CD8-positive, alpha-beta memory T cell (primary cell): ENCODE measurements around the gene RYR3. TPM values are rescaled to one million over a fixed set of nuclear protein-coding genes. Genes with fewer than 3 reads are reported as not detected.
A peak's percentile ranks its signal among the peaks of the same experiment; 100 is the strongest.

ENCODE experiments used
- CTCF ChIA-PET: fragments of 350-600 bp; sonication (Branson Sonifier 250); formaldehyde crosslinking; loops from one replicate; lab custom pipeline; 2021; ENCODE audit warnings: antibody characterized with exemption; lab: Charles Lee
- POLR2A ChIA-PET: fragments of 350-600 bp; sonication (Branson Sonifier 250); formaldehyde crosslinking; loops from one replicate; lab custom pipeline; 2021; ENCODE audit warnings: antibody characterized with exemption; lab: Charles Lee
- DNase-seq, 5 donors: peaks; one replicate each; pipeline versions ENCODE4 v3.0.0 to v3.0.0-alpha.2; 2020 to 2022; ENCODE audit warnings: mixed read lengths in 1 of 5
- H3K27ac ChIP-seq: one replicate; pipeline ENCODE4 v1.7.0; 2013; ENCODE audit warnings: low read depth, mild to moderate bottlenecking, low read length, moderate library complexity
- H3K27me3 ChIP-seq: 2 replicates; pipeline ENCODE4 v1.7.0; 2013; ENCODE audit warnings: low read length, mild to moderate bottlenecking; ENCODE audit not compliant: insufficient read depth, poor library complexity, severe bottlenecking
- H3K36me3 ChIP-seq: 2 replicates; pipeline ENCODE4 v1.7.0; 2013; ENCODE audit warnings: mild to moderate bottlenecking, low read length, moderate library complexity; ENCODE audit not compliant: insufficient read depth
- H3K4me1 ChIP-seq: 2 replicates; pipeline ENCODE4 v1.7.0; 2013; ENCODE audit warnings: mild to moderate bottlenecking, low read length, moderate library complexity; ENCODE audit not compliant: insufficient read depth
- H3K4me3 ChIP-seq: 2 replicates; pipeline ENCODE4 v1.7.0; 2013; ENCODE audit warnings: mild to moderate bottlenecking, low read length
- H3K9me3 ChIP-seq: 2 replicates; pipeline ENCODE4 v1.7.0; 2013; ENCODE audit warnings: mild to moderate bottlenecking, low read length
- H3K27ac Mint-ChIP-seq, 8 donors: one replicate each; pipeline ENCODE4 v1.8.0; 2020 to 2021; ENCODE audit warnings: mixed read lengths in 8 of 8, mild to moderate bottlenecking in 6 of 8, inconsistent platforms in 3 of 8, moderate library complexity in 3 of 8
- H3K27me3 Mint-ChIP-seq, 2 donors: one replicate each; pipeline ENCODE4 v1.8.0; 2020 to 2021; ENCODE audit warnings: mixed read lengths in 2 of 2, mild to moderate bottlenecking in 1 of 2, moderate library complexity in 1 of 2
- H3K36me3 Mint-ChIP-seq, 3 donors: one replicate each; pipeline ENCODE4 v1.8.0; 2020 to 2021; ENCODE audit warnings: mixed read lengths in 3 of 3, inconsistent platforms in 1 of 3, mild to moderate bottlenecking in 1 of 3
- H3K4me1 Mint-ChIP-seq, 3 donors: one replicate each; pipeline ENCODE4 v1.8.0; 2020 to 2021; ENCODE audit warnings: mixed read lengths in 3 of 3, inconsistent platforms in 1 of 3, mild to moderate bottlenecking in 1 of 3
- H3K4me3 Mint-ChIP-seq, 7 donors: one replicate each; pipeline ENCODE4 v1.8.0; 2020 to 2021; ENCODE audit warnings: mixed read lengths in 7 of 7, mild to moderate bottlenecking in 6 of 7, moderate library complexity in 4 of 7, inconsistent platforms in 2 of 7
- H3K9me3 Mint-ChIP-seq, 5 donors: one replicate each; pipeline ENCODE4 v1.8.0; 2020 to 2022; ENCODE audit warnings: mixed read lengths in 5 of 5, mild to moderate bottlenecking in 3 of 5, moderate library complexity in 2 of 5, inconsistent platforms in 1 of 5
- polyA plus RNA-seq: library from polyadenylated mRNA; unstranded; fragments of 300-500 nt; fragmentation: Illumina TruSeq; gene quantifications from one replicate; pipeline ENCODE4 v1.2.3, GENCODE V29; 2021
- total RNA-seq, 2 experiments: library from RNA; stranded (reverse); gene quantifications; one replicate each; pipeline ENCODE4 v1.2.3, GENCODE V29; 2021

Gene RYR3
- total and polyA plus RNA-seq, 3 experiments from 2014 or later: 0.08 TPM; not detected in 2

- H3K4me3 ChIP-seq: no peak overlapping the region
- H3K4me1 ChIP-seq: no peaks in the 10 kb centered on the region
- H3K27ac ChIP-seq: no peak overlapping the region
- H3K9me3 ChIP-seq: no peaks in the 10 kb centered on the region
- CTCF ChIA-PET: no interaction called here
- no peaks in the 10 kb centered on the region for H3K36me3 ChIP-seq
- Mint-ChIP-seq H3K27ac (no peak overlapping the region), H3K27me3 (peaks cover 0 to 7% of the 10 kb centered on the region in 2 donors), H3K4me1 (peaks cover 2 to 5% (median 3%) of the 10 kb centered on the region in 3 donors), H3K9me3 (no peaks in the 10 kb centered on the region), H3K4me3 (no peak overlapping the region), H3K36me3 (no peaks in the 10 kb centered on the region)
- no peaks in the 10 kb centered on the region for H3K27me3 ChIP-seq
- POLR2A ChIA-PET: no interaction called here
- DNase-seq: no peak
Observed at GRCh38 chr15:33735637-33736247, 425.0 kb downstream of the RYR3 start.

DNA sequence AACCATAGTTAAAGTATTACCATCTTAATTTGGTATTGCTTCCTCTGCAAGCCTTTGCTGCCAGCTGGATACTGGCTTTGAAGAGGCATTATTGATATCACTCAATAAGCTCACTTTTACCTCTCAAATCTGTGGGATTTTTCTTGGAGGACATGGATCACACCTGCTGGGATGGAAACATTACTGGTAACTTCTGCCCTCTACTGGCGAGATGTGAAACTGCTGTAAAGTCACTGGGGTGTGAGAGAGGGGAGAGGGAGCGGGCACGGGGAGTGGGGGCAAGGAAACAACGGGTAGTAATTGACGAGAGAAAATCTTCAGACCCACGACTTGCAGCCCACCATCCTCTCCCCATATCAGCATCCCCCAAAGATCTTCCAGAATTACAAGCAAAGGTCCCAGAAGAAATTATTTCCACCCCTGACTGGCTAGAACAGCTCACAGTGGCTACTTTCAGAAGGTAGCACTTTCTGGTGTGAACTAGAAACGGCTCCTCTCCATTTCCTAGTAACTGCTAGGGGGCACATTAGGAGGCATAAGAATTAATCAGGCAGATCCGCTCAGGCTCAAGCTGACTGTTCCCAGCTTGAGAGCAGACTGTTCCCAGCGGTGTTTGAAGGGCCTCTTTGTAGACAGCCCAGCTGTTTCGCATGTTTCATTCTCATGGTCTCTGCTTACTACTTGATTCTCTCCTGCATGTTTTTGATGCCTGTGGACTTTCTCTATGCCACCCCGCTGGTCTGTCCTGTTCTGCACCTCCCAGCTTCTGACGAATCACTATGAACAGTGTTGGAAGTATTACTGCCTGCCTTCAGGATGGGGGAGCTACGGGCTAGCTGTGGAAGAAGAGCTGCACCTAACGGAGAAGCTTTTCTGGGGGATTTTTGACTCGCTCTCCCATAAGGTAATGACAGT, 427.2 kb downstream of the RYR3 start:
- H3K27me3 Mint-ChIP-seq: peaks cover 0 to 7% of the 10 kb centered on the region in 2 donors
- no peaks in the 10 kb centered on the region for H3K4me1 ChIP-seq
- H3K27ac ChIP-seq: no peak overlapping the region
- peaks cover 2 to 5% (median 3%) of the 10 kb centered on the region in 3 donors for H3K4me1 Mint-ChIP-seq
- H3K4me3 ChIP-seq: no peak overlapping the region
- ChIA-PET POLR2A (no interaction called here), CTCF (interaction anchor here (1.3 to 1.8 kb wide), 2 partner anchors 9 to 10 kb away, joined by 5 read pairs; no protein-coding TSS in a partner anchor)
- H3K27me3 ChIP-seq: no peaks in the 10 kb centered on the region
- no peak overlapping the region for H3K4me3 Mint-ChIP-seq
- peak in 2 of 5 donors; percentile 3 to 10 for DNase-seq
- H3K36me3 ChIP-seq: no peaks in the 10 kb centered on the region
- H3K9me3 ChIP-seq: no peaks in the 10 kb centered on the region
- peak overlapping the region in 1 of 8 donors; percentile 47 for H3K27ac Mint-ChIP-seq
- H3K9me3 Mint-ChIP-seq: no peaks in the 10 kb centered on the region
- H3K36me3 Mint-ChIP-seq: no peaks in the 10 kb centered on the region

DNA sequence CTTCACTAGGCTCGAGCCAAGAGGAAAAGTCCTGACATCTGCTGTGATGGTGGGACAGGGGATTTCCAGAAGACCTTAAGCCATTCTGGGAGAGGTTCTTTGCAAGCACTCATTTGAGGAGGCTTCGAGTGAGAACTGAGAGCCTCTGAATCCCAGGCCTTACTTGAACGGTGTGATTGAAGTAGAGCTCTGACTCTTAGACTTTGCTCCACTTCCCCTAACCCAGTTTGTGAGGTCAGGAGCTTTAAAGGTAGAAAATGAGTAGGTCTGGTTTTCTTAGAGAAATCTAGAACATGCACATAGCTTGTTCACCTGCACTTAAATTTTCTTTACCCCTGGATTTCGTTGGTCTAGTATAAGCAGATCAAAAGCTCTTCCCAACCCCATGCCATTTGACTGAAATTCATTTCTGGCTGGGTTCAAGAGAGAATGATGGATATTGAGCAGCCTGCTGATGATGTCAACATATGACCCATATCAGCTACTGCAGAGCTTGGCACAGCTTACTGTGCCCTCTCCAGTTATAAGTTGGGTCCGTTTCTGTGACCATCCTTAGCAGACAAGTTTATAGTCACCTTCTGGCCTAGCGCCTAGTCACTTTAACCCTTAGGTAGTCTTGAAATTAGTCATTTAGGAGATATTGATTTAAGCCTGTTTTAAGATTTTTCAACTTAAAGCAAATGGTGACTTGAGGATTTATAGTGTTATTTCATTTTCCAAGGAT, 428.3 kb downstream of the RYR3 start:
- POLR2A ChIA-PET: no interaction called here
- no peak for DNase-seq

DNA sequence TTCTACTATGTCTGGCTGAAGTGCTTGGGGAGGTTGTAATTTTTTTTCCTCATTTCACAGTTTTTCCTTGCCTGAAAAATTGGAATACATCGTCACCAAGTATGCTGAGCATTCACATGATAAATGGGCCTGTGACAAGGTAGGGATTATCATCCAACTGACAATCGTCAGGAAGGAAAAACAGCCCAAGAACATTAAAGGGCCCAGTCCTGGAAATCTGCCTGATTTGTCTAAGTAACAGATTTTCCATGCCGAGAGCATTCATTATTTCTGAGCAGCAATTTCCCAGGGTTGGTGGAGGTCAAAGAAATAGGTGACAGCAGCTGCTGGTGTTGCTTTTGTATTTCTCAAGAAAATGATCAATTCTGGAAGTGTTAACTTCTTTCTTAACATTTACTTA, 431.5 kb downstream of the RYR3 start:
- Histone ChIP-seq H3K9me3 (no peaks in the 10 kb centered on the region), H3K27ac (no peak overlapping the region), H3K36me3 (no peaks in the 10 kb centered on the region), H3K4me3 (no peak overlapping the region), H3K4me1 (no peaks in the 10 kb centered on the region), H3K27me3 (no peaks in the 10 kb centered on the region)
- H3K9me3 Mint-ChIP-seq: no peaks in the 10 kb centered on the region
- ChIA-PET CTCF (no interaction called here), POLR2A (no interaction called here)
- H3K27me3 Mint-ChIP-seq: peaks cover 0 to 13% of the 10 kb centered on the region in 2 donors
- no peak for DNase-seq
- peaks cover 2 to 5% (median 3%) of the 10 kb centered on the region in 3 donors for H3K4me1 Mint-ChIP-seq
- no peak overlapping the region for H3K27ac Mint-ChIP-seq
- no peaks in the 10 kb centered on the region for H3K36me3 Mint-ChIP-seq
- no peak overlapping the region for H3K4me3 Mint-ChIP-seq

More for the DNA sequence above, 428.3 kb downstream of the RYR3 start:
- Mint-ChIP-seq H3K27ac (no peak overlapping the region), H3K27me3 (peaks cover 0 to 13% of the 10 kb centered on the region in 2 donors), H3K4me3 (peak overlapping the region in 1 of 7 donors; percentile 28), H3K9me3 (no peaks in the 10 kb centered on the region), H3K36me3 (no peaks in the 10 kb centered on the region), H3K4me1 (peaks cover 2 to 5% (median 3%) of the 10 kb centered on the region in 3 donors)
- H3K9me3 ChIP-seq: no peaks in the 10 kb centered on the region
- H3K27me3 ChIP-seq: no peaks in the 10 kb centered on the region
- no peak overlapping the region for H3K4me3 ChIP-seq
- H3K36me3 ChIP-seq: no peaks in the 10 kb centered on the region
- CTCF ChIA-PET: no interaction called here
- no peaks in the 10 kb centered on the region for H3K4me1 ChIP-seq
- H3K27ac ChIP-seq: no peak overlapping the region

GRCh38 chr15:33742800-33743199, 432.0 kb downstream of the RYR3 start:
- H3K27me3 ChIP-seq: no peaks in the 10 kb centered on the region
- no peak overlapping the region for H3K27ac ChIP-seq
- no peaks in the 10 kb centered on the region for H3K36me3 ChIP-seq
- H3K4me1 Mint-ChIP-seq: peaks cover under 1 to 2% (median 1%) of the 10 kb centered on the region in 3 donors
- H3K4me3 ChIP-seq: no peak overlapping the region
- H3K27ac Mint-ChIP-seq: no peak overlapping the region
- ChIA-PET CTCF (no interaction called here), POLR2A (no interaction called here)
- no peaks in the 10 kb centered on the region for H3K36me3 Mint-ChIP-seq
- H3K4me1 ChIP-seq: no peaks in the 10 kb centered on the region
- no peaks in the 10 kb centered on the region for H3K9me3 ChIP-seq
- no peak for DNase-seq
- peaks cover 0 to 12% of the 10 kb centered on the region in 2 donors for H3K27me3 Mint-ChIP-seq
- no peak overlapping the region for H3K4me3 Mint-ChIP-seq
- no peaks in the 10 kb centered on the region for H3K9me3 Mint-ChIP-seq

GRCh38 chr15:33746203-33746602, 435.4 kb downstream of the RYR3 start:
- ChIA-PET CTCF (no interaction called here), POLR2A (no interaction called here)
- H3K27me3 ChIP-seq: no peaks in the 10 kb centered on the region
- H3K27me3 Mint-ChIP-seq: peaks cover 0 to 6% of the 10 kb centered on the region in 2 donors
- H3K36me3 Mint-ChIP-seq: no peaks in the 10 kb centered on the region
- H3K9me3 ChIP-seq: no peaks in the 10 kb centered on the region
- H3K4me1 Mint-ChIP-seq: no peaks in the 10 kb centered on the region
- no peaks in the 10 kb centered on the region for H3K36me3 ChIP-seq
- H3K27ac Mint-ChIP-seq: no peak overlapping the region
- no peak overlapping the region for H3K4me3 ChIP-seq
- H3K27ac ChIP-seq: no peak overlapping the region
- H3K4me1 ChIP-seq: no peaks in the 10 kb centered on the region
- no peak overlapping the region for H3K4me3 Mint-ChIP-seq
- no peaks in the 10 kb centered on the region for H3K9me3 Mint-ChIP-seq
- DNase-seq: no peak

- no peaks in the 10 kb centered on the region for H3K9me3 ChIP-seq
- H3K27ac ChIP-seq: no peak overlapping the region
- H3K4me3 Mint-ChIP-seq: no peak overlapping the region
- peaks cover 0 to 2% (median 0%) of the 10 kb centered on the region in 3 donors for H3K36me3 Mint-ChIP-seq
- no peaks in the 10 kb centered on the region for H3K36me3 ChIP-seq
- H3K9me3 Mint-ChIP-seq: peaks cover 0 to 3% (median 0%) of the 10 kb centered on the region in 5 donors
- no peaks in the 10 kb centered on the region for H3K4me1 Mint-ChIP-seq
- CTCF ChIA-PET: no interaction called here
- H3K27me3 Mint-ChIP-seq: peaks cover 6 to 24% of the 10 kb centered on the region in 2 donors
- H3K27me3 ChIP-seq: no peaks in the 10 kb centered on the region
- H3K27ac Mint-ChIP-seq: no peak overlapping the region
- no peak overlapping the region for H3K4me3 ChIP-seq
- DNase-seq: no peak
- H3K4me1 ChIP-seq: no peaks in the 10 kb centered on the region
- POLR2A ChIA-PET: no interaction called here
Observed at GRCh38 chr15:33753012-33753411, 442.2 kb downstream of the RYR3 start.
